LNCAP (cell line): ENCODE data around the gene OR6S1.

ENCODE experiments used
- CTCF ChIP-seq: fragments of 450-650 bp; IDR thresholded peaks from 2 replicates; pipeline ENCODE4 v1.5.1; 2017; ENCODE audit warnings: mild to moderate bottlenecking

OR6S1 gene

GRCh38 chr14:20652996-20653975 lies 11.8 kb upstream of the OR6S1 start:
- TF ChIP-seq CTCF: no peak

- no peak for TF ChIP-seq CTCF
Measured at GRCh38 chr14:20645481-20645880, 4.0 kb upstream of the OR6S1 start.

- TF ChIP-seq CTCF: no peak
Measured at GRCh38 chr14:20644520-20644919, 3.0 kb upstream of the OR6S1 start.

GRCh38 chr14:20642182-20642581 lies 691 bp upstream of the OR6S1 start:
- no peak for TF ChIP-seq CTCF

- TF ChIP-seq CTCF: no peak
Measured at GRCh38 chr14:20632831-20633691, 8.4 kb downstream of the OR6S1 start.

- TF ChIP-seq CTCF: no peak
Measured at GRCh38 chr14:20632448-20632830, 9.1 kb downstream of the OR6S1 start.

GRCh38 chr14:20631880-20632389 lies 9.6 kb downstream of the OR6S1 start:
- no peak for TF ChIP-seq CTCF
